HepG2 (cell line): ENCODE data around the gene DNAJC11. TPM values are rescaled to one million over a fixed set of nuclear protein-coding genes. Genes with fewer than 3 reads are reported as not detected.

Experiments used
- ATAC-seq: fragments of 200-7000 bp; cut with Tn5 transposase; 3 replicates; pipeline ENCODE4 v1.9.1; 2020; ENCODE audit warnings: mild to moderate bottlenecking, moderate library complexity
- BruUV-seq: library from RNA; stranded (reverse); fragments of 400-500 nt; replicated peaks from 2 replicates; lab custom pipeline; 2021; lab: Mats Ljungman, UMichigan
- CTCF ChIA-PET: fragments of 300-600 bp; formaldehyde crosslinking; extraction: SDS; loops from one replicate; lab custom pipeline; 2021; ENCODE audit warnings: low total read pairs, inconsistent platforms, low intra/inter-chr PET ratio; lab: Yijun Ruan, JAX
- POLR2A ChIA-PET: fragments of 350-600 bp; sonication (Branson Sonifier 250); formaldehyde crosslinking; loops from one replicate; lab custom pipeline; 2020; ENCODE audit warnings: antibody characterized with exemption, inconsistent platforms; lab: Yijun Ruan, JAX
- DNase-seq: peaks from one replicate; pipeline ENCODE4 v3.0.0-alpha.2; 2015; ENCODE audit warnings: low spot score
- FAIRE-seq: peaks from 3 replicates; lab custom pipeline; 2011; peaks lifted over from hg19 to GRCh38; lab: Jason Lieb, UNC
- H2AFZ ChIP-seq: one replicate; pipeline ENCODE4 v1.6.1; 2011; ENCODE audit warnings: low read length, inconsistent platforms
- H3K27ac ChIP-seq: fragments of 300-600 bp; 3 replicates; pipeline ENCODE4 v1.8.0; 2011; ENCODE audit warnings: mixed run types, mild to moderate bottlenecking, mixed read lengths, low read length, inconsistent platforms; ENCODE audit not compliant: insufficient read depth; ENCODE audit errors: extremely low read length
- H3K27me3 ChIP-seq, 2 experiments: fragments of 200-600 bp in 1 of 2; 2 replicates in 1 of 2; 3 replicates in 1 of 2; pipeline versions ENCODE4 v1.6.0 to v1.8.0; 2011; ENCODE audit warnings: low read length in 2 of 2, mild to moderate bottlenecking in 2 of 2, moderate library complexity in 2 of 2, inconsistent platforms in 1 of 2; ENCODE audit not compliant: insufficient read depth in 2 of 2, control insufficient read depth in 1 of 2
- H3K36me3 ChIP-seq, 2 experiments: fragments of 200-600 bp in 1 of 2; replicated peaks in 1 of 2; 2 replicates in 1 of 2; 3 replicates in 1 of 2; pipeline versions ENCODE4 v1.5.1 to v1.8.0; 2011; ENCODE audit warnings: low read length in 2 of 2, inconsistent platforms in 1 of 2; ENCODE audit not compliant: insufficient read depth in 2 of 2, control insufficient read depth in 1 of 2
- H3K4me1 ChIP-seq: 2 replicates; pipeline ENCODE4 v1.5.1; 2012; ENCODE audit warnings: low read length, inconsistent platforms; ENCODE audit not compliant: insufficient read depth
- H3K4me2 ChIP-seq: 2 replicates; pipeline ENCODE4 v1.6.0; 2011; ENCODE audit warnings: low read depth, low read length, inconsistent platforms
- H3K4me3 ChIP-seq, 3 experiments: fragments of 200-600 bp in 1 of 3; sonication (generic), shearing (Covaris generic) in 1 of 3; replicated peaks in 1 of 3; 2 replicates each; pipeline ENCODE4 v1.5.1; 2011 to 2016; ENCODE audit warnings: low read length in 3 of 3, inconsistent platforms in 2 of 3, low read depth in 2 of 3, mild to moderate bottlenecking in 2 of 3, control low read depth in 1 of 3, mixed read lengths in 1 of 3; ENCODE audit not compliant: insufficient read depth in 1 of 3
- H3K79me2 ChIP-seq: one replicate; pipeline ENCODE4 v1.6.1; 2011; ENCODE audit warnings: low read length, inconsistent platforms; ENCODE audit not compliant: insufficient read depth
- H3K9ac ChIP-seq: 2 replicates; pipeline ENCODE4 v1.6.0; 2011; ENCODE audit warnings: mild to moderate bottlenecking, low read depth, low read length, inconsistent platforms; ENCODE audit not compliant: insufficient read depth
- H3K9me3 ChIP-seq: 2 replicates; pipeline ENCODE4 v1.5.1; 2012; ENCODE audit warnings: mild to moderate bottlenecking, low read length
- H4K20me1 ChIP-seq: 2 replicates; pipeline ENCODE4 v1.6.0; 2011; ENCODE audit warnings: inconsistent platforms, mild to moderate bottlenecking, low read length, moderate library complexity; ENCODE audit not compliant: insufficient read depth
- CTCF ChIP-seq: sonication (generic); formaldehyde crosslinking; IDR thresholded peaks from 2 replicates; pipeline ENCODE4 v1.5.0; 2020; ENCODE audit warnings: mild to moderate bottlenecking, missing genetic modification reagents, moderate library complexity
- ELK4 ChIP-seq: sonication (generic); formaldehyde crosslinking; IDR thresholded peaks from 2 replicates; pipeline ENCODE4 v1.9.0; 2021; ENCODE audit warnings: missing genetic modification reagents, borderline replicate concordance
- HNF1A ChIP-seq, 2 experiments: sonication (generic) in 1 of 2; formaldehyde crosslinking in 1 of 2; IDR thresholded peaks; 2 replicates each; pipeline versions ENCODE4 v1.4.0 to v1.6.1; 2016 to 2020; ENCODE audit warnings: borderline replicate concordance in 1 of 2, low read depth in 1 of 2, mild to moderate bottlenecking in 1 of 2, missing genetic modification reagents in 1 of 2
- MIER2 ChIP-seq: IDR thresholded peaks from 2 replicates; pipeline ENCODE4 v1.6.1; 2016; ENCODE audit warnings: missing biosample characterization, missing genetic modification reagents
- MLLT10 ChIP-seq: sonication (generic); formaldehyde crosslinking; IDR thresholded peaks from 2 replicates; pipeline ENCODE4 v1.4.0; 2020; ENCODE audit warnings: missing genetic modification reagents
- NFE2 ChIP-seq: sonication (generic); formaldehyde crosslinking; IDR thresholded peaks from 2 replicates; pipeline ENCODE4 v1.4.0; 2020; ENCODE audit warnings: missing genetic modification reagents
- RAD21 ChIP-seq: fragments of 450-650 bp; formaldehyde crosslinking; IDR thresholded peaks from 2 replicates; pipeline ENCODE4 v1.5.0; 2020; ENCODE audit warnings: mild to moderate bottlenecking
- SMC3 ChIP-seq: IDR thresholded peaks from 2 replicates; pipeline ENCODE4 v1.6.1; 2011; ENCODE audit warnings: low read length, improper control_type of control experiment
- STAG1 ChIP-seq: sonication (generic); formaldehyde crosslinking; IDR thresholded peaks from 2 replicates; pipeline ENCODE4 v1.4.0; 2020; ENCODE audit warnings: missing genetic modification reagents
- ZNF136 ChIP-seq: sonication (generic); formaldehyde crosslinking; IDR thresholded peaks from 2 replicates; pipeline ENCODE4 v1.8.1; 2022; ENCODE audit warnings: low read depth, mild to moderate bottlenecking, moderate library complexity, missing genetic modification reagents
- ZNF333 ChIP-seq: sonication (generic); formaldehyde crosslinking; IDR thresholded peaks from 2 replicates; pipeline ENCODE4 v1.4.0; 2020; ENCODE audit warnings: mild to moderate bottlenecking, missing genetic modification reagents, borderline replicate concordance
- ZNF782 ChIP-seq: sonication (generic); formaldehyde crosslinking; IDR thresholded peaks from 2 replicates; pipeline ENCODE4 v1.4.0; 2020; ENCODE audit warnings: missing genetic modification reagents, mild to moderate bottlenecking, borderline replicate concordance
- WGBS: methylation state at CpG from one replicate; pipeline ENCODE4 v1.1.6; 2017; ENCODE audit warnings: low lambda C conversion rate; 5-methylcytosine and 5-hydroxymethylcytosine counted together
- in situ Hi-C: cut with HindIII; loops from 2 replicates; pipeline ENCODE4 v1.10.0; 2017; ENCODE audit warnings: low pct_unique_long_range_greater_than_20kb; ENCODE audit not compliant: extremely low pct_ligation_motif_present
- intact Hi-C: fragments of 100-400 bp; cut with micrococcal nuclease; formaldehyde crosslinking; loops from one replicate; pipeline ENCODE4 v1.10.0; 2022; ENCODE audit not compliant: unreplicated experiment
- polyA plus RNA-seq, 8 experiments: library from polyadenylated mRNA; depleted of rRNA in 3 of 8; stranded (reverse) in 7 of 8; unstranded in 1 of 8; fragments of >200 nt; fragmentation: Illumina TruSeq in 4 of 8; extraction: Trizol in 4 of 8; gene quantifications; 2 replicates each; pipeline versions ENCODE4 v1.2.1 to v1.2.3, GENCODE V29; 2011 to 2016; ENCODE audit warnings: low read depth in 4 of 8, missing spikeins in 1 of 8, mixed read lengths in 1 of 8; ENCODE audit not compliant: insufficient read depth in 1 of 8
- total RNA-seq, 5 experiments: library from RNA; depleted of rRNA; stranded (reverse); fragments of >200 nt; fragmentation: Illumina TruSeq; extraction: Trizol; gene quantifications; 2 replicates each; pipeline ENCODE4 v1.2.3, GENCODE V29; 2016; ENCODE audit warnings: low read depth in 1 of 5

The DNAJC11 gene
- total and polyA plus RNA-seq, 2 of the 13 experiments (the other 11 are each of a cell fraction or from before 2014, with no cell fraction given) = 25.1 to 47.6 TPM

- no peak for TF ChIP-seq HNF1A (IDR thresholded peaks at IDR 0.05; ENCODE audit: low read depth)
- TF ChIP-seq HNF1A (CRISPR knock-in tag; IDR thresholded peaks at IDR 0.05; ENCODE audit: borderline replicate concordance) = no peak
- TF ChIP-seq NFE2 (CRISPR knock-in tag) = no peak
- no peak for TF ChIP-seq MIER2 (CRISPR knock-in tag)
- no peak for TF ChIP-seq ZNF333
- TF ChIP-seq ELK4 (CRISPR knock-in tag) = no peak
Observed at GRCh38 chr1:6648556-6648955, 53.1 kb downstream of the DNAJC11 start (continued).

GRCh38 chr1:6646499-6647148 lies 55.0 kb downstream of the DNAJC11 start:
- in situ Hi-C loops (no loop called here), intact Hi-C loops (loop anchor here (5.0 kb wide), 2 partner anchors 94 to 159 kb away; partner anchors contain the start of gene NOL9)
- no peak overlapping the region for H3K4me2 ChIP-seq
- ATAC-seq (peak; percentile 44; the same call in 2 of the 3 replicates), FAIRE-seq (peak; percentile 53), DNase-seq (peak; percentile 30)
- H3K4me1 ChIP-seq = no peaks in the 10 kb centered on the region
- no peaks in the 10 kb centered on the region for H3K27me3 ChIP-seq
- no peak overlapping the region for H3K27ac ChIP-seq
- H3K4me3 ChIP-seq = no peak overlapping the region
- POLR2A ChIA-PET = interaction anchor here (0.8 kb wide), 1 partner anchor 155 kb away, joined by 3 read pairs; the partner anchor contains the start of gene PLEKHG5
- 94% methylated on average over 10 of the region's 10 CpGs for WGBS
- H2AFZ ChIP-seq = no peak overlapping the region
- TF ChIP-seq ZNF136 (CRISPR knock-in tag) (no peak), SMC3 (peak; percentile 43; the same call in 1 of the 2 replicates), MLLT10 (CRISPR knock-in tag) (no peak), CTCF (CRISPR knock-in tag) (peak; percentile 61), ZNF782 (CRISPR knock-in tag) (no peak), STAG1 (CRISPR knock-in tag) (peak; percentile 68), RAD21 (peak; percentile 23; the same call in 1 of the 2 replicates)
- H4K20me1 ChIP-seq = no peaks in the 10 kb centered on the region
- peaks cover 22 to 48% of the 10 kb centered on the region in 2 experiments for H3K36me3 ChIP-seq
- BruUV-seq = TSS peak; percentile 21
- CTCF ChIA-PET = interaction anchor here (0.8 to 1.0 kb wide), 2 partner anchors 92 to 160 kb away, joined by 3 read pairs; partner anchors contain the start of gene TAS1R1
- no peak overlapping the region for H3K9ac ChIP-seq
- H3K79me2 ChIP-seq = no peaks in the 10 kb centered on the region
- no peaks in the 10 kb centered on the region for H3K9me3 ChIP-seq
